ENCODE measurements around the gene ERCC6L2.

GRCh38 chr9:95953986-95954385 lies 78.5 kb downstream of the ERCC6L2 start:
- no peak for TF ChIP-seq CTCF (IDR thresholded peaks at IDR 0.05; ENCODE audit: insufficient read depth, low read length, poor library complexity, severe bottlenecking)
- no peak for TF ChIP-seq EZH2phosphoT487 (conservative IDR thresholded peaks at IDR 0.05; ENCODE audit: low read length)

Data from SU-DHL-6 (cell line).